Hematopoietic multipotent progenitor cell treated with erythropoietin and hydrocortisone succinate and interleukin-3 and kit ligand, for 4 days (in vitro differentiated cells): Measurements from ENCODE around the gene SLIRP.
"Not testable (repeated sequence)": the region's sequence is repeated elsewhere in the genome, so short reads cannot be mapped to it uniquely, and the experiment has no call there.

Experiments
- DNase-seq: peaks from one replicate; pipeline ENCODE4 v3.0.0-alpha.2; 2015

Gene SLIRP

DNA sequence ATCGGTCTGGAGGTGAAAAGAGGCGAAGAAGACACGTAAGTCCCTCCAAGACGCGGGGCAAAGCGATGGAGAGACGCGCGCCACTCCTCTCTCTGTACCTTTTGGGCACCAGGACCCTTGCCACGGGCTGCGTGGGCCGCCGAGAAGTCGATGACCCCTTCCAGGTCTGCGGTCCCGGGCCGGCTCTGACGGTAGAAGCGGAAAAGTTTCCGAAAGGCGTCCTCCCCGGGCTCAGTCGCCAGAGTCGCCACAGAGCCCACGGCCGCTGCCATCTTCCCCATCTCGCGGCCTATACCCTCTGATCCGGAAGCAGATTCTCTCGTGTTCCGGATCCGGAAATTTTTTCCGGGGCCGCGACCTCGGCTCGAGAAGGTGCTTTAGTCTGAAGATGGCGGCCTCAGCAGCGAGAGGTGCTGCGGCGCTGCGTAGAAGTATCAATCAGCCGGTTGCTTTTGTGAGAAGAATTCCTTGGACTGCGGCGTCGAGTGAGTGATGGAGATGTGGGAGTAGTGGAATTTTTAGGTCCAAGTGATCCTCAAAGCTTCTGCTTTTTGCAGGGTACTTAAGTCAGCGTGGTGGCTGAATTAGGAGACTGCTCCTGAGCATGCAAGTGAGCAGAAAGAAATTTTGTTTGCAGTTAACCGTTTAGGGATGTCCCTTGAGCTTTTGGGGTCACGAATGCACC is at the start of gene SLIRP, which contains the start of gene ALKBH1:
Gene SLIRP (plus strand): TSS at position 380 of the 685 bp plus-strand sequence. CDS start 9 bp downstream, at position 389.
Gene ALKBH1 (minus strand): TSS at position 300 of the 685 bp plus-strand sequence. CDS start 19 bp downstream, at position 281.
- DNase-seq = peak; percentile 96

DNA sequence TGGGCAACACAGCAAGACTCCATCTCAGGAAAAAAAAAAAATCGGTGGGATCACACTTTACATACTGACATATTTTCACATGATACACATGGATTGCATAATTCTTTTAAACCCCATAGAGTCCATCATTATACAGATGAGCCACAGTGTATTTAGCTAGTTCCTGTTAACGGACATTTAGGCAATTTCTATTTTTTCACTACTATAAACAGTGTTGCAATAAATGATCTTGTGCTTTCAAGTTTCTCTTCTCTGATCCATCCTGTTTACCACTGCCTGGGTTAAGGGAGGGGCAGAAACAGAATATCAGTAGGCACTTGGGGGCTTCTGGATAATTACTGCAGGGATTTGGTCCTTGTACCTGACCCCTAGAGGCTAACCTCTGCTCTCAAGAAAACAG is 48.1 kb upstream of the SLIRP start:
- peak; percentile 56 for DNase-seq

DNA sequence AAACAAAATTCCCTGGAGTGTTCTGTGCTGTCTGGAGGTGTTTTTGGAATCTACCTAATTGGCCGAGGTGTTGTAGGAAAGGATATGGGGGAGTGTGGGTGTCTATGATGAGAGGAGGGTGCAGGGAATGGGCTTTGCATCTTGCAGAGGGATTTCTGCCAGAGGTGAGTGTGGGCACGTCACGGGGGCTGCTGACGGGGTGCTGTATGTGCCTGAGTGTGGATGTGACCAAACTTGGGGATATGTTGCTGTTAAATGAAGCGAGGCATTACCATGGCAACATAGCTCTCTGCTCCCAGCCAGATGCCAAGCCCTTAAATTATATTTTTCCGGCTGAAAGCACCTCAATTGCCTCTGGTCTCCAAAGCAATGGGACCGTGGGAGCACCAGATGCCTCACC is 47.1 kb upstream of the SLIRP start:
- DNase-seq = no peak

DNA sequence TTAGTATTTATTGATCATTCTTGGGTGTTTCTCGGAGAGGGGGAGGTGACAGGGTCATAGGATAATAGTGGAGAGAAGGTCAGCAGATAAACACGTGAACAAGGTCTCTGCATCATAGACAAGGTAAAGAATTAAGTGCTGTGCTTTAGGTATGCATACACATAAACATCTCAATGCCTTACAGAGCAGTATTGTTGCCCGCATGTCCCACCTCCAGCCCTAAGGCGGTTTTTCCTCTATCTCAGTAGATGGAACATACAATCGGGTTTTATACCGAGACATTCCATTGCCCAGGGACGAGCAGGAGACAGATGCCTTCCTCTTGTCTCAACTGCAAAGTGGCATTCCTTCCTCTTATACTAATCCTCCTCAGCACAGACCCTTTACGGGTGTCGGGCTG is 46.3 kb upstream of the SLIRP start:
- not testable (repeated sequence) for DNase-seq

DNA sequence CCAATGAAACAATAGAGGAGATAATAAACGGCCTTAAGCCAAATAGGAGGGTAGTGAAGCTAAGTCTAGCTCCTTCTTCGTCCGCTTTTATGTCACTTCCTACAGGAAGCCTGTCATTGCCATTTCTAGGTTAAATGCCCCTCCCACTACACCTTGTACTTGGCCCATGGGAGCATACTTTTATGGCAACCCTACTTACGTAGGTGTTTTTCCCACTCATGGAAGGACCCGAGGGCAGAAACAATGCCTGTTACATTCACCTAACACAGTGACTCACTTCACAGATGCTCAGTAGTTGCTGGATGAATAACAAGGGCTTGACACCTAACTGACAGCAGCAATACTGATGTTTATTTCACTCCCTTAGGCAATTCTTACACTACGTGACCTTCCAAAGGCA is 44.6 kb upstream of the SLIRP start:
- DNase-seq = no peak

DNA sequence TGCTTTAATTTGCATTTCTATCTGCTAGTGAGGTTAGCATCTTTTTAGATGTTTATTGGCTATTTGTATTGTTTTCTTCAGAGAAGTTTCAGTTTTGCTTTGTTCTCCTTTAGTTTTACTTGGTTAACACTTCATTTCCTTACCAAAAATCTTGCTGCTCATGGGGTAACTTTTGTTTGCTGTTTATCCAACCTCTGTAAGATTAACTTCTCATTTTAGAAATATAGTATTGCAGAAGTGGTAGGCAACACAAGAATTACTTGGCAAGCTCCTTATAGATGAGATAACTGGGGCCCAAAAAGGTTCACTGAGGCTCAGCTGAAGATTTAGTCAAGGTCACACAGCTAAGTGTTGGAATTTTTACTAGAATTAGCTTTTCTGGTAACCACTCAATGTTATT is 40.6 kb upstream of the SLIRP start:
- DNase-seq = no peak

DNA sequence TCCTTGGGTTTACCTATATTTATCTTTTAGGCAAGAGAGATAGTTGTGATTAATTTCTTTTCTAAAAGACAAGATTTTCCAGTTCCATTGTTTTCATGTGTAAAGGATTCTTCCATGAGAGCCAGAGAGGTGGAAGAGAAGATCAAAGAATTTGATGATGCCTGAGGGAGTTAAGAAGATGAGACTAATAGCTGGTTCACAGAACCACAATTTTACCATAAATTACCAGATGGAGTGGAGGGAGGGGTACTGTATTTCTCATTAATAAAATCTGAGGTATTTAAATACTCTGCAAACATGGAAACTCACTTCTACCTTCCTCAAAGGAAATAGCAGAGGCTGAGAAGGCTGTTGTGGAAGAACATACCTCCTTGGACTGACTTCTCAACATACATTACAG is 34.7 kb upstream of the SLIRP start:
- no peak for DNase-seq

DNA sequence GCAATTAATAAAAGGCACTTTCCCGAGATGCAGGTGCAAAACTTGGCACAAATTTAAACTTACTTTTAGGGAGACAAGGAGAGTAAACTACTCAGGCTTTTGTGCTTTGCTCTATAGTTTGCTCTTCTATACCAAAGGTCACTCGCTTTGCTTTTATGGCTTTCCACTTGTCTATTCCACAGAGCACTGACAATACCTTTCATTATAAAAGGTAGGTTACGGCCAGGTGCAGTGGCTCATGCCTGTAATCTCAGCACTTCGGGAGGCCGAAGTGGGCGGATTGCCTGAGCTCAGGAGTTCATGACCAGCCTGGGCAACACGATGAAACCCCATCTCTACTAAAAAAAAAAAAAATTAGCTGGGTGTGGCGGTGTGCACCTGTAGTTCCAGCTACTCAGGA is 33.0 kb upstream of the SLIRP start:
- no peak for DNase-seq

DNA sequence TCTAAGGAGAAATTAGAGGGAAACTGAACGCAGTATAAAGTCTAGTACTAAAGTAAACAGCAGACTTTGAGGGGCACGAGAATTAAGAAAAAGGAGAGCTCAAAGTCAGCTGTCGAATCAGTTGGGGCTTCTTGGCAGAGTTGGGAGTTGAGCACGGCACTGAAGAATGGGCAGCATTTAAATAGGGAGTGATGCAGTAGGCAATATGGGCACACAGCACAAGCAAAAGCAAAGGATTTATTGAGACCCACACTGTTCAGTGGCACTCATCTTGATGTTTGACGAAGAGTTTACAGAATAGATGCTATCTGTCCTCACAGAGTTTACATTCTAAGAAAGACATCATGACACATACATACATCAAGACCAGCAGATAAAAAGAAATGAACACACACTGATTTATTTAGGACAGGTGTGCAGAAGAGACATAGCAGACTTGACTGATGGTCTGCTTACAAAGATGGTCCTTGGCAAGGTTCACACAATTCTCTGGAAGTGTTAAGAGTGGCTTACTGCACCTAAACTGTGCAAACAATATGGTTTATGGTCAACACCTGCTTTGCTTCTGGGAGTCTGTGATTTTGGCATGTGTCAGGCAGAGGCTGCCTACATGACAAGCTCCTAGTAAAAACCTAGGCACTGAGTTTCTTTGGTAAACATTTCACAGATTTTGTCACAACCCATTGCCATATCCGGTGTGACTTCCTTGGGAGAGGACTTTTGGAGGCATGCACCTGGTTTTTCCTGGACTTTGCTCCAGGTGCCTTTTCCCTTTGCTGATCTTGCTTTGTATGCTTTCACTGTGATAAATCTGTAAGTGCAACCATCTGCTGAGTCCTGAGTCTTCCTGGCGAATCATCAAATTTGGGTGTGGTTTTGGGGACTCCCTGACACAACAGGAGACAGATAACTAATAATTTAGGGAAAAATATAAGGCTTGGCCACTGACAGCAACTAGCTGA is 26.4 kb upstream of the SLIRP start:
- DNase-seq = peak; percentile 17

DNA sequence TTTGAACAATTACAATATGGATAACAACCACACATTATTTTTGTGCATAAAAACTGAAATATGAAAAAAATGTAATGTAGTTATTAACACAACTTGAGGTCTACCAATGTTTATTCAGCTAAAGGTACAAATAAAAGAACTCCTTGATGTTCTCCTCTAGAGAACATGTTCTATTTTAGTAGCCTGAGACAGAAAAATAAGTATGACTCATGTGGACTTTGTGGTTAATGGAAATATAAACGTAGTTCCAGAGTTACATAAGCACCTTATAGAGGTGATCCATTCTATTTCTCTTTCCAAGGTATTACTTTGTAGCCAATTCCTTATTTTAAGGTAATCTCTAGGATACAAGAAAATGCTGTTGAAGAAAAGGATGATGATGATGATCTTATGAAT is 25.7 kb upstream of the SLIRP start:
- DNase-seq = no peak

DNA sequence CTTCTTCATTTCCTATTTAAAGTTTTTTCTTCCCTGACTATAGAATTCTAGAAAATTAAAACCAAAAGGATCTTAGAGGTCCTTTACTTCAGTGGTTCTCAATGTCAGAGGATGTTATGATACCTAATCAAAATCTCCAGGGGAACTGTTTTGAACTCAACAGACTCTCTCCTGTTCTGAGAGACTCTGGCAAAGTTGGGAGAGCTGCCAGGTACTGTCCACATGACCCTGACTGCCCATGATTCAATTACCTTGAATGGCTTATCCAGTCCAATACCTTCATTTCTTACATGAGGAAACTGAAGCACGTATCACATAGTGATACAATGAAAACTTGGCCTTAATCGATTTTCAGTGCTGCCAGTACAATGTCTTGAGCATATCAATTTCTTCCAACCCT is 16.6 kb upstream of the SLIRP start:
- DNase-seq = no peak

DNA sequence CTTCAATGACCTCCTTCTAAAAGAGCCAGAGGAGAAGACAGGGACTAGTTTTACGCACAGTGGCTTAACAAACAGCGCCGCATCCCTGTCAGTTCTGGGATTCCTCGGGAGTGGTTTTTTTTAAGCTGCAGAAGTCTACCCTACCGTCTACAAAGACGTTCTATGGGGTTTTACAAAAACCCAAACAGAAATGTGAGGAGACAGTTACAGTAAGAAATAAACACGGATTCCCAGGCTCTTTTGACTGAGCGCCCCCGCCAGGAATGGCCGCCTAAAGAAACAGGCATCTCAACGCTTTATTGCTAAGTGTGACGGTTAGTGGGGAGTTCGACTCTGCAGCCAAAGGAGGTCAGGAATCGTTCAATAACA is 564 bp upstream of the SLIRP start:
- DNase-seq = peak; percentile 70

DNA sequence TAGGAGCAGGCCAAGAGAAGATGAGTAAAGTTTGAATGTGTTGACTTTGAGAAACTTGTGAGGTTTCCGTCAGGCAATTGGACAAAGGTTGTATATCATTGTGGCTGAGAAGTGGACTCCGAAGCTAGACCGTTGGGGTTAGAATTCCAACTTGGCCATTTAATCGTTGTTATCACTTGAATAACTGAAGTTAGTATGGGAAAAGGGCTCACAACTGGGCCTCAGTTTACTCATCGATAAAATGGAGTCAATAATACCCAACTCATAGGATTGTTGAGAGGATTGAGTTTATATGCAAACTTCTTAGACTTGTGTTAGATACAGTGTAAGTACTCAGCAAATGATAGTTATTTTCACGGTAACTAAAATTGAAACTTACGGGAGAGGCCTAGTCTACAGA is 846 bp downstream of the SLIRP start:
- DNase-seq = no peak

DNA sequence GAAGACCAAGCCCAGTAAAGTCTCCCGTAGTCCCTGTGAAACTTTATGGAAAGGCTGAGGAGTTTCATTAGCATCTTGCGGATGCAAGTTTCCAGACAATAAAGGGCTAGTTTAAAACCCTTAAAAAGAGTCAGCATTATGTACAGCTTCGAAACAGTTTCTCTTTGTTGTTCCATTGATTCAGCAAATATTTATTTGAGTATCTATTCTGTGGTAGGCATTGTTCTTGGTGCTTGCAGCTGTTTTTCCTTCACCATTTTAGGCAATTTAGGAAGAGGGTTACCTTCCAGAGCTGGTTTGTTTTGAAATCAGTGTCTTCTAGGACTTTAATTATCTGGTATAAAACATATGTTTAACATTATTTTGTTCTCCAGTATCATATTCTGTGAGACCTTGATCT is 1.5 kb downstream of the SLIRP start:
- DNase-seq = no peak

DNA sequence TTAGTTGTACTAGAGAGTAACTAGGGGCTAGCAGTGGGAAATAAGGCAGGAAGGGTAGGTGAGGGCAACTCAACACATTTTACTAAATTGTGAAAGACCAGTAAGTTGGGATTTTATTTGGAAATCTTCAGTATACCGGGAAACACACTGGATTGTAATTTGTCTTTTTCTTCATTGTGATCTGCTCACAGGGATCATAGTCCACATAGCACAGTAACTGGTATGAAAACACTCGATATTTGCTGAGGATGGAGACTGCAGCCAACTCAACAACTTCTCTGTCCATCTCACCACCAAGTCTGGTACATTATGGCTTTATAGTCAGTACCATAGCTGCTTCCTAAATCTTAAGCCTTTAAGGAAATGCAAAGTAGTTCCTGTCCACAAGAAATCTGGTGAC is 2.5 kb downstream of the SLIRP start:
- DNase-seq = no peak

DNA sequence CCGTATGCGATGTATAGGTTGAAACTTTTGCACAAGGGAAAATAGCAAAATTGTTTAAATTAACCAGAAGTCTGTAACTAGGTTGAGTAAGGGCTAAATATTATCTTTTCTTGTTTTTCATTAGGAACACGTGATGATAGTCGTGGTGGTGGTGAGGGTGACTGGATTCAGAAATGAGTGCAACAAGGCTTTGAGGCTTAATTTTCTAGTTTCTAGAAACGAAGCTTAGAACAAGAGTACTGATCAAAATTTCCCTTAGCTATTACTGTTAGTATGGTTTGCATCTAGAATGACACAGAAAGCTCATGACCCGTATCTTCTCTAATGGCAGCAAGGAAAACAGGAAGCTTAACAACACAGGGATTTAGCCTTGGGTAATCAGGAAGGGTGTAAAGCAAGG is 7.0 kb downstream of the SLIRP start:
- DNase-seq = no peak

DNA sequence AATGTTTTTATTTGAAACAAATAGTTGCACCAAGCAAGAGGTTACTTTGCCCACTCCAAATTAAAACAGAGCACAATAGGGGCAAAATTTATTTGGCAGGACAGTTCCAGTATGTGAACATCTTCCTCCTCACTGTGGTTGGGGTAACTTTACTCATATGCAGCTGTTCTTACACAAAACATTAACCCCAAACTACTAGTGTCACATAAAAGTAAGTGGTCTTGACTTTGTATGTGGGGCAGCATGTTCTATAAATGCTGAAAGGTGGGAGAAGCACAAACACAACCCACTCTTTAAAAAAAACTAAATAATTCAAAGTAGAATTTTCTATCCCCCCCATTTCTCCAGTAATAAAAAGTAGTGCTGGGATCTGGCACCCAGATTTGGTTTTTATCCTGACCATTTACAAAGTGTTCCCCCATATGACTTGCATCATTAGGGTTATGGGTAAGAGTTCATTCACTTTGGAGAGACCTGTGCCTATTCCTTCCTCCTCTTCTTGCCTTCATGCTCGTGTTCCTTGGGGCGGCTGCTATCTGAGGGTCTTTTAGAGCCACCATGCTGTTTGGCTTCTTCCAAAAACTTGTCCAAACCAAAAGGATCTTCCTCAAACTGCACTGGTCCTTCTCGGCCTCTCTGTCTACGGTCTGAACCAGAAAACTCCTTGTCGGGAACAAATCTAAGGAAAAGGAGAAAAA is 9.9 kb downstream of the SLIRP start:
- DNase-seq = no peak

DNA sequence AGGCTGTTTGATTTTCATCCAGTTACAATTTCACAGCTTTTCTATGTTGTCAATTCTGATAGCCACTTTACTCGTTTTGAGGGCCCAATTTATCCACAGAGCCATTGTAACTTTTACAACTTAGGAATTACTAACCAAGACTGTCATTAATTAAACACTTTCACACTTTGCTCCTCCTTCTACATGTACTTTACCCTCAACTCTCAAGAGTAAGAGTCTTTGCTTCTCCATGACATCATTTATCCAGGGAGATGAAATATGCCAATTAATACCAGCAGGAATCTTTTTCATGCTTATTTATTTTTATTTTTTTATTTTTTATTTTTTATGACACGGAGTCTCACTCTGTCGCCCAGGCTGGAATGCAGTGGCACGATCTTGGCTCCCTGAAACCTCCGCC is 13.5 kb downstream of the SLIRP start:
- no peak for DNase-seq

DNA sequence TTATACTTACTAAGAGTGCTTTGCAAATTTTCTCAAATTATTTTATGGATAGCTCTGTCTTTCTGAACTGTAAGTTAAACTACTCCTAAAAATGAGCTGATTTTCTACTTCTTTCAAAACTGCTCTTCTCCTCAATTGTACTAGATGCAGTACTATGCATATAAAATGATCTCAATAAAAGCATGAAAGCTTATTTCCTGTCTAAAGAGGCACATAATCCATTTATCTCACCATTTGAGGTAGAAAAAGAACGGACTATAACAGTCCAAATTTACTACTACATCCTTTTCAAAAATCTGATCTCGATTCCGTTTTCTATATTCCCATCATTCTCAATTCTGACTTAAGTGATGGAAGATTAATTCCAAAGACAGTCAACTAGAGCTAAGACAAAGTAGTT is 14.4 kb downstream of the SLIRP start:
- DNase-seq = no peak

DNA sequence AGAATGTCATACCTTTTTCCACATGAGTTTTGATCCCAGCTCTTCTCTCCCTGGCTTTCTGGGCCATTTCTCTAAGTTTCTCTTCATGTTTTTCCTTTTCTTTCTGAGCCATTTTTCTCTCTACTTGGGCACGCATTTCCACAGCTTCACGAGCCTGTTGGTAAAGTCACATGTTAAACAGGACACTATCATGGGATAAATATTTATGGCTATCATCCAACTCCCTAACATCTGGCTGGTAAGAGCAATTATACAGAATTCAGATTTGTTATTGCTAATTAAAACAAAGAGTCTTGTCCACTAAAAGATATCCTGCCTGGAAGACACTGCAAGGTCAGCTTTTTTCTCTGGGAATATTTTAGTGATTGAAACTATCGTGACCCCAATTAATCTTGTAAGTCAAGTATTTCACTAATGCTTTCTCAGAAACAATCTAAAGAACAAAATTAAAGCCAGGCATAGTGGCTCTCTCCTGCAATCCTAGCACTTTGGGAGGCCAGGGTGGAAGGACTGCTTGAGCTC is 23.1 kb downstream of the SLIRP start:
- DNase-seq = no peak

DNA sequence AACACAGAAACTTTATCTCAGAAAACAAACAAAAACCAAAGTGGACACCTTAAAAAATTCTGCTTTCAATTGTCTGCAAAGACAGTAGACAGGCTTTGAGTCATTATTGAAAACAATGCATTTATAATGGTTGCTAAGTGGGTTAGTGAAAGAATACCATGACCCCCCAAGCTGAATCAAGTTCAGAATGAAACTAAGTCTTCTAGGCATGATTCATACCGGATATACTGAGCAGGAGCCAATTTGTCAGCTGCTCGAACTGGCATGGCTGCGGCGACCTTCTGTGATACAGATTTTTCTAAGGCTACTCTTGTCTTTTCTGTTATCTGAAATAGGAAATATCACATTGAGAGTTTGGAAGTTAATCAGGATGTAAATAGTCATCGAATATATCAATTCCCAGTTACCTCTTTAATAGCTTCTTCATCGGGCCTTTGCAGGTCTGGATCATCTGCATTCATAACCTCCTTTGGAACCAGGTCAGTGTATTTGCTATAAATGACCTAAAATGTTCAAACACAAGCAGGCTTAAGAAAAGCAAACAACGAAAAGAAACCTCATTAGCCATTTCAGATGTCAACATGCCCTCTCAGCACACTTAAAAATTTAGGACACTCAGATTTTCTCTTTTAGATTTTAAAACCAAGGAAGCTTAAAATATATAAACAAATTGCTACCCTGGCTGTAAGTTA is 30.8 kb downstream of the SLIRP start:
- DNase-seq = no peak

DNA sequence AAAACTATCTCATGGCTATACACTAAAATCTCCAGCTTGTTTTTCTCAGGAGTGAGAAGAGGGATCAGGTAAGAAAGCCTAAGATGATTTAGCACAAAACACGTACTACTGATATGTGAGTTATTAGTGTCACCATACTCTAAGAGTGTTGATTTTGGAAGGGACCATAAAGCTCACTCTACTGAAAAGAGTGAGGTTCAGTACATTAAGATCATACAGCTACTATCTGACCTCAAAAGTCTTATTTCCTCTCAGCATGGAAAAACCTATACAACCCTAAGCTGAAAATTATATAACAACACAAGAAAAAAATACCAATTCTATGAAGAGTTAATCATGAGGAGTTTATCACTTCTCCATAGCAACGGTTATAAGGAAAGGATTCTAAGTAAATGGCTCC is 33.5 kb downstream of the SLIRP start:
- no peak for DNase-seq
